WTC11 (cell line): ENCODE results near the gene DNPH1. TPM values are rescaled to one million over a fixed set of nuclear protein-coding genes. Genes with fewer than 3 reads are reported as not detected.

Source experiments
- AR ChIP-seq: fragments of 250-450 bp; sonication (Bioruptor Pico); IDR thresholded peaks from 2 replicates; pipeline ENCODE4 v1.9.0; 2021; ENCODE audit warnings: mild to moderate bottlenecking
- ATF2 ChIP-seq: sonication (generic); formaldehyde crosslinking; IDR thresholded peaks from 2 replicates; pipeline ENCODE4 v1.8.1; 2022; ENCODE audit warnings: low read depth, missing genetic modification reagents, borderline replicate concordance
- FOXP4 ChIP-seq: sonication (generic); formaldehyde crosslinking; IDR thresholded peaks from 2 replicates; pipeline ENCODE4 v1.8.0; 2022; ENCODE audit warnings: mild to moderate bottlenecking, missing genetic modification reagents
- JUN ChIP-seq: sonication (generic); formaldehyde crosslinking; IDR thresholded peaks from 2 replicates; pipeline ENCODE4 v1.8.0; 2023; ENCODE audit warnings: mild to moderate bottlenecking, missing genetic modification reagents
- MXD4 ChIP-seq: fragments of 250-450 bp; sonication (Bioruptor Pico); IDR thresholded peaks from 2 replicates; pipeline ENCODE4 v1.8.0; 2021; ENCODE audit warnings: mild to moderate bottlenecking, moderate library complexity, borderline replicate concordance
- NFYB ChIP-seq: sonication (generic); formaldehyde crosslinking; conservative IDR thresholded peaks from 2 replicates; pipeline ENCODE4 v1.8.0; 2022; ENCODE audit warnings: low read depth, missing genetic modification reagents
- NR2C2 ChIP-seq: sonication (generic); formaldehyde crosslinking; IDR thresholded peaks from 2 replicates; pipeline ENCODE4 v1.8.0; 2022; ENCODE audit warnings: mild to moderate bottlenecking, missing genetic modification reagents
- PRRX2 ChIP-seq: fragments of 250-450 bp; sonication (Bioruptor Pico); IDR thresholded peaks from 2 replicates; pipeline ENCODE4 v1.8.0; 2021; ENCODE audit warnings: mild to moderate bottlenecking
- SMAD3 ChIP-seq: sonication (generic); formaldehyde crosslinking; IDR thresholded peaks from 2 replicates; pipeline ENCODE4 v1.8.0; 2022; ENCODE audit warnings: missing genetic modification reagents, mild to moderate bottlenecking, borderline replicate concordance
- USF1 ChIP-seq: sonication (generic); formaldehyde crosslinking; IDR thresholded peaks from 2 replicates; pipeline ENCODE4 v1.8.0; 2022; ENCODE audit warnings: mild to moderate bottlenecking, missing genetic modification reagents
- USF2 ChIP-seq: sonication (generic); formaldehyde crosslinking; IDR thresholded peaks from 2 replicates; pipeline ENCODE4 v1.8.1; 2023; ENCODE audit warnings: mild to moderate bottlenecking, missing genetic modification reagents, moderate library complexity
- ZBTB21 ChIP-seq: sonication (generic); formaldehyde crosslinking; IDR thresholded peaks from 2 replicates; pipeline ENCODE4 v1.8.1; 2023; ENCODE audit warnings: mild to moderate bottlenecking, missing genetic modification reagents, borderline replicate concordance
- ZNF138 ChIP-seq: sonication (generic); formaldehyde crosslinking; conservative IDR thresholded peaks from 2 replicates; pipeline ENCODE4 v1.8.1; 2022; ENCODE audit warnings: mild to moderate bottlenecking, moderate library complexity, missing genetic modification reagents
- ZNF232 ChIP-seq: sonication (generic); formaldehyde crosslinking; IDR thresholded peaks from 2 replicates; pipeline ENCODE4 v1.8.0; 2022; ENCODE audit warnings: mild to moderate bottlenecking, missing genetic modification reagents
- ZNF281 ChIP-seq: sonication (generic); formaldehyde crosslinking; IDR thresholded peaks from 2 replicates; pipeline ENCODE4 v1.8.0; 2023; ENCODE audit warnings: mild to moderate bottlenecking, missing genetic modification reagents
- ZNF532 ChIP-seq: fragments of 250-450 bp; sonication (Bioruptor Pico); IDR thresholded peaks from 2 replicates; pipeline ENCODE4 v1.9.0; 2021; ENCODE audit warnings: mild to moderate bottlenecking, borderline replicate concordance
- ZSCAN18 ChIP-seq: fragments of 250-450 bp; sonication (Bioruptor Pico); IDR thresholded peaks from 2 replicates; pipeline ENCODE4 v2.1.2; 2022; ENCODE audit warnings: mild to moderate bottlenecking, moderate library complexity
- total RNA-seq: library from RNA; stranded (reverse); gene quantifications from 3 replicates; pipeline ENCODE4 v1.2.3, GENCODE V29; 2021

The DNPH1 gene
- total RNA-seq, 1 experiment from 2014 or later = 48.4 TPM

GRCh38 chr6:43181942-43182860, 47.1 kb downstream of the DNPH1 start, which contains the start of gene CUL9 (continued):
- TF ChIP-seq USF2 = peak; percentile 77
- TF ChIP-seq AR (CRISPR knock-in tag) = no peak; the same call in 1 of the 2 replicates
- TF ChIP-seq ZNF532 = peak; percentile 58; the same call in 1 of the 2 replicates
- no peak for TF ChIP-seq MXD4
- TF ChIP-seq ZBTB21 (CRISPR knock-in tag) = no peak
- peak; percentile 78; the same call in 1 of the 2 replicates for TF ChIP-seq SMAD3 (CRISPR knock-in tag)
- TF ChIP-seq ATF2 = no peak
- no peak for TF ChIP-seq ZNF138 (CRISPR knock-in tag)
- peak; percentile 60; the same call in 1 of the 2 replicates for TF ChIP-seq ZNF281
- TF ChIP-seq JUN (CRISPR knock-in tag) = no peak
- no peak for TF ChIP-seq NFYB (CRISPR knock-in tag)
- peak; percentile 52; the same call in 1 of the 2 replicates for TF ChIP-seq ZNF232
- peak; percentile 89; the same call in 1 of the 2 replicates for TF ChIP-seq PRRX2 (CRISPR knock-in tag)
- peak; percentile 59 for TF ChIP-seq FOXP4 (CRISPR knock-in tag)
- TF ChIP-seq NR2C2 (CRISPR knock-in tag) = 0 out of 2 replicates have a peak, but pooled peaks have one; percentile 25
- no peak for TF ChIP-seq ZSCAN18 (CRISPR knock-in tag)
- peak; percentile 80 for TF ChIP-seq USF1 (CRISPR knock-in tag)
